ENCODE results near the gene CNN3.

The CNN3 gene

DNA sequence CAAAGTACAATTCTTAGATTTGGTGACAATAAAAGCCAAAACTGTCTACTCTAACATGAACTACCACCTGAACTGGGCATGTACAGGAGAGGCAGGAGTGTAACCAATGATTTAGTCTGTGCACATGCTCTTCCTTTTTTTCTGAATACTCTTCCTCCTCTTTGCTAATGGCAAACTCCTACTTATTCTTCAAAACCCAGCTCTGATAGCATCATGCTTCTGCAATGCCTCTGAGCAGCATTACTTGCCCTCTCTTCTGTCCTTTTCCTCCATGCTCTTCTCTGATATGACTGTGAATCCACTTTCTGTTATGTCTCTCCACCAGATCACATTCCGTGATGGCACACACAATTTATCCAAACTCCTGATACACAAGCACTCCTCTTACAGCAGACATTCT lies 31.4 kb downstream of the CNN3 start:
- H3K9ac ChIP-seq (ENCODE audit: insufficient read length) = no peak overlapping the region
- H3K9me3 ChIP-seq (ENCODE audit: low read depth, low read length) = no peaks in the 10 kb centered on the region
- peaks cover 72% of the 10 kb centered on the region for H3K36me3 ChIP-seq (ENCODE audit: insufficient read depth, low read length)
- H3K27ac ChIP-seq = no peak overlapping the region
- no peak for DNase-seq (ENCODE audit: low read depth, low spot score)
- TF ChIP-seq FOXP2 (optimal IDR thresholded peaks at IDR 0.05; ENCODE audit: control extremely low read depth, extremely low read length, insufficient read depth) = no peak
- TF ChIP-seq POLR2AphosphoS5 (IDR thresholded peaks at IDR 0.05; ENCODE audit: borderline replicate concordance, low read depth, low read length) = no peak
- no peak for TF ChIP-seq EZH2 (IDR thresholded peaks at IDR 0.05)
- no peak overlapping the region for H3K4me3 ChIP-seq

GRCh38 chr1:94894630-94895029 lies 32.3 kb downstream of the CNN3 start:
- Histone ChIP-seq H3K36me3 (ENCODE audit: insufficient read depth, low read length) (peaks cover 65% of the 10 kb centered on the region), H3K9me3 (ENCODE audit: low read depth, low read length) (no peaks in the 10 kb centered on the region), H3K27ac (no peak overlapping the region), H3K4me3 (no peak overlapping the region), H3K9ac (ENCODE audit: insufficient read length) (no peak overlapping the region)
- no peak for DNase-seq (ENCODE audit: low read depth, low spot score)
- TF ChIP-seq EZH2 (IDR thresholded peaks at IDR 0.05) = no peak
- TF ChIP-seq POLR2AphosphoS5 (IDR thresholded peaks at IDR 0.05; ENCODE audit: borderline replicate concordance, low read depth, low read length) = no peak

- TF ChIP-seq FOXP2 (optimal IDR thresholded peaks at IDR 0.05; ENCODE audit: control extremely low read depth, extremely low read length, insufficient read depth) (no peak), EZH2 (IDR thresholded peaks at IDR 0.05) (no peak), POLR2AphosphoS5 (IDR thresholded peaks at IDR 0.05; ENCODE audit: borderline replicate concordance, low read depth, low read length) (no peak)
- DNase-seq (ENCODE audit: low read depth, low spot score) = no peak
- Histone ChIP-seq H3K9me3 (ENCODE audit: low read depth, low read length) (no peaks in the 10 kb centered on the region), H3K27ac (no peak overlapping the region), H3K9ac (ENCODE audit: insufficient read length) (no peak overlapping the region), H3K4me3 (no peak overlapping the region), H3K36me3 (ENCODE audit: insufficient read depth, low read length) (peaks cover 46% of the 10 kb centered on the region)
Observed at GRCh38 chr1:94892604-94893254, 34.2 kb downstream of the CNN3 start.

GRCh38 chr1:94888201-94888600 lies 38.7 kb downstream of the CNN3 start:
- TF ChIP-seq POLR2AphosphoS5 (IDR thresholded peaks at IDR 0.05; ENCODE audit: borderline replicate concordance, low read depth, low read length) (no peak), FOXP2 (optimal IDR thresholded peaks at IDR 0.05; ENCODE audit: control extremely low read depth, extremely low read length, insufficient read depth) (no peak), EZH2 (IDR thresholded peaks at IDR 0.05) (no peak)
- no peak for DNase-seq (ENCODE audit: low read depth, low spot score)
- H3K4me3 ChIP-seq = no peak overlapping the region

GRCh38 chr1:94887603-94888171 lies 39.2 kb downstream of the CNN3 start:
- TF ChIP-seq EZH2 (IDR thresholded peaks at IDR 0.05) (no peak), POLR2AphosphoS5 (IDR thresholded peaks at IDR 0.05; ENCODE audit: borderline replicate concordance, low read depth, low read length) (no peak), FOXP2 (optimal IDR thresholded peaks at IDR 0.05; ENCODE audit: control extremely low read depth, extremely low read length, insufficient read depth) (no peak)
- no peak overlapping the region for H3K9ac ChIP-seq (ENCODE audit: insufficient read length)

More at GRCh38 chr1:94888201-94888600, 38.7 kb downstream of the CNN3 start:
- Histone ChIP-seq H3K9ac (ENCODE audit: insufficient read length) (no peak overlapping the region), H3K36me3 (ENCODE audit: insufficient read depth, low read length) (peaks cover 9% of the 10 kb centered on the region), H3K9me3 (ENCODE audit: low read depth, low read length) (no peaks in the 10 kb centered on the region), H3K27ac (no peak overlapping the region)

GRCh38 chr1:94887106-94887505 lies 39.8 kb downstream of the CNN3 start:
- Histone ChIP-seq H3K9me3 (ENCODE audit: low read depth, low read length) (no peaks in the 10 kb centered on the region), H3K9ac (ENCODE audit: insufficient read length) (no peak overlapping the region), H3K36me3 (ENCODE audit: insufficient read depth, low read length) (peaks cover 6% of the 10 kb centered on the region), H3K27ac (no peak overlapping the region), H3K4me3 (no peak overlapping the region)
- TF ChIP-seq POLR2AphosphoS5 (IDR thresholded peaks at IDR 0.05; ENCODE audit: borderline replicate concordance, low read depth, low read length) (no peak), EZH2 (IDR thresholded peaks at IDR 0.05) (no peak), FOXP2 (optimal IDR thresholded peaks at IDR 0.05; ENCODE audit: control extremely low read depth, extremely low read length, insufficient read depth) (no peak)
- no peak for DNase-seq (ENCODE audit: low read depth, low spot score)

More at GRCh38 chr1:94887603-94888171, 39.2 kb downstream of the CNN3 start:
- Histone ChIP-seq H3K27ac (no peak overlapping the region), H3K4me3 (no peak overlapping the region), H3K9me3 (ENCODE audit: low read depth, low read length) (no peaks in the 10 kb centered on the region), H3K36me3 (ENCODE audit: insufficient read depth, low read length) (peaks cover 9% of the 10 kb centered on the region)
- DNase-seq (ENCODE audit: low read depth, low spot score) = no peak

GRCh38 chr1:94886361-94886760 lies 40.5 kb downstream of the CNN3 start:
- H3K36me3 ChIP-seq (ENCODE audit: insufficient read depth, low read length) = peaks cover 2% of the 10 kb centered on the region; the same call in 1 of the 2 replicates
- no peak overlapping the region for H3K4me3 ChIP-seq
- H3K9ac ChIP-seq (ENCODE audit: insufficient read length) = no peak overlapping the region
- TF ChIP-seq EZH2 (IDR thresholded peaks at IDR 0.05) (no peak), POLR2AphosphoS5 (IDR thresholded peaks at IDR 0.05; ENCODE audit: borderline replicate concordance, low read depth, low read length) (no peak), FOXP2 (optimal IDR thresholded peaks at IDR 0.05; ENCODE audit: control extremely low read depth, extremely low read length, insufficient read depth) (no peak)
- H3K27ac ChIP-seq = no peak overlapping the region
- no peaks in the 10 kb centered on the region for H3K9me3 ChIP-seq (ENCODE audit: low read depth, low read length)
- no peak for DNase-seq (ENCODE audit: low read depth, low spot score)

DNA sequence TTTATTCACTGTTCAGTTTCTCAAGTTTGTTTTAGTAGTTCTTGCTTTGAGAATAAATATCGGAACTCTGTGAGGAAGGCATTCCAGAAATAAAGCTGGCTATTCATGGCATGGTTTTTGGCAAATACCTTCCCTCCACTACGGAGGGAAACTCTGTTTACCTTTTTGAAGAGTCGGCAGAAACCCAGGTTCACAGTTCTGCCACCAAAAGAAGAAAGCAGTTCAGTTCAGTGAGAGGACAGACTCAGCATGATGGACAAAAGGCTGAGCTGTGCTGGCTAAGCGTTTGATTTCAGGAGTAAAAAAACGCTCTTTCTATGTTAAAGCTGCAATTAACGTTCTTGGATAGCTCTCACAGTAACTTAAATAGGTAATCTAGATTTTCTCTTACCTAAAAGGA lies 42.4 kb downstream of the CNN3 start:
- no peak overlapping the region for H3K4me3 ChIP-seq
- no peak overlapping the region for H3K27ac ChIP-seq
- DNase-seq (ENCODE audit: low read depth, low spot score) = no peak
- TF ChIP-seq POLR2AphosphoS5 (IDR thresholded peaks at IDR 0.05; ENCODE audit: borderline replicate concordance, low read depth, low read length) (no peak), EZH2 (IDR thresholded peaks at IDR 0.05) (no peak), FOXP2 (optimal IDR thresholded peaks at IDR 0.05; ENCODE audit: control extremely low read depth, extremely low read length, insufficient read depth) (no peak)
- no peak overlapping the region for H3K9ac ChIP-seq (ENCODE audit: insufficient read length)
- H3K36me3 ChIP-seq (ENCODE audit: insufficient read depth, low read length) = no peaks in the 10 kb centered on the region
- no peaks in the 10 kb centered on the region for H3K9me3 ChIP-seq (ENCODE audit: low read depth, low read length)
